Liver (tissue), 3 donors: ENCODE data around the gene ABCC1.

ENCODE experiments used
- ATF3 ChIP-seq: IDR thresholded peaks from 2 replicates; pipeline ENCODE4 v1.6.1; 2016; ENCODE audit warnings: antibody characterized with exemption
- JUND ChIP-seq, 2 donors: IDR thresholded peaks; 2 replicates each; pipeline ENCODE4 v1.6.1; 2016; ENCODE audit warnings: antibody characterized with exemption in 2 of 2
- RAD21 ChIP-seq, 2 donors: IDR thresholded peaks; 2 replicates each; pipeline ENCODE4 v1.6.1; 2016; ENCODE audit warnings: antibody characterized with exemption in 2 of 2, mild to moderate bottlenecking in 2 of 2
- RXRA ChIP-seq, 2 donors: IDR thresholded peaks; 2 replicates each; pipeline ENCODE4 v1.6.1; 2017 to 2018; ENCODE audit warnings: antibody characterized with exemption in 2 of 2, mild to moderate bottlenecking in 1 of 2
- SP1 ChIP-seq: IDR thresholded peaks from 2 replicates; pipeline ENCODE4 v1.6.1; 2018; ENCODE audit warnings: antibody characterized with exemption, mild to moderate bottlenecking
- TAF1 ChIP-seq: conservative IDR thresholded peaks from 2 replicates; pipeline ENCODE4 v1.6.1; 2016; ENCODE audit warnings: antibody characterized with exemption, mild to moderate bottlenecking
- YY1 ChIP-seq: IDR thresholded peaks from 2 replicates; pipeline ENCODE4 v1.6.1; 2016; ENCODE audit warnings: antibody characterized with exemption, mild to moderate bottlenecking
- TF ChIP-seq, protein P1 (sequence below): fragments of 150-350 bp; IDR thresholded peaks from 2 replicates; pipeline ENCODE4 v1.5.1; 2017; ENCODE audit warnings: improper control_type of control experiment, low read depth, low read length; ENCODE audit not compliant: missing input control
- TF ChIP-seq, protein P2 (sequence below): IDR thresholded peaks from 2 replicates; pipeline ENCODE4 v1.6.1; 2016; ENCODE audit warnings: antibody characterized with exemption
- TF ChIP-seq, protein P3 (sequence below): IDR thresholded peaks from 2 replicates; pipeline ENCODE4 v1.6.1; 2016; ENCODE audit warnings: antibody characterized with exemption, mild to moderate bottlenecking
- TF ChIP-seq, protein P4 (sequence below): IDR thresholded peaks from 2 replicates; pipeline ENCODE4 v1.6.1; 2016; ENCODE audit warnings: antibody characterized with exemption
- donor health status: healthy.
- donor health status: healthy.

- TF ChIP-seq, protein P1, sequence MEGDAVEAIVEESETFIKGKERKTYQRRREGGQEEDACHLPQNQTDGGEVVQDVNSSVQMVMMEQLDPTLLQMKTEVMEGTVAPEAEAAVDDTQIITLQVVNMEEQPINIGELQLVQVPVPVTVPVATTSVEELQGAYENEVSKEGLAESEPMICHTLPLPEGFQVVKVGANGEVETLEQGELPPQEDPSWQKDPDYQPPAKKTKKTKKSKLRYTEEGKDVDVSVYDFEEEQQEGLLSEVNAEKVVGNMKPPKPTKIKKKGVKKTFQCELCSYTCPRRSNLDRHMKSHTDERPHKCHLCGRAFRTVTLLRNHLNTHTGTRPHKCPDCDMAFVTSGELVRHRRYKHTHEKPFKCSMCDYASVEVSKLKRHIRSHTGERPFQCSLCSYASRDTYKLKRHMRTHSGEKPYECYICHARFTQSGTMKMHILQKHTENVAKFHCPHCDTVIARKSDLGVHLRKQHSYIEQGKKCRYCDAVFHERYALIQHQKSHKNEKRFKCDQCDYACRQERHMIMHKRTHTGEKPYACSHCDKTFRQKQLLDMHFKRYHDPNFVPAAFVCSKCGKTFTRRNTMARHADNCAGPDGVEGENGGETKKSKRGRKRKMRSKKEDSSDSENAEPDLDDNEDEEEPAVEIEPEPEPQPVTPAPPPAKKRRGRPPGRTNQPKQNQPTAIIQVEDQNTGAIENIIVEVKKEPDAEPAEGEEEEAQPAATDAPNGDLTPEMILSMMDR = no peak
- no peak for TF ChIP-seq RAD21 (IDR thresholded peaks at IDR 0.05)
- TF ChIP-seq ATF3 = no peak
- TF ChIP-seq, protein P2, sequence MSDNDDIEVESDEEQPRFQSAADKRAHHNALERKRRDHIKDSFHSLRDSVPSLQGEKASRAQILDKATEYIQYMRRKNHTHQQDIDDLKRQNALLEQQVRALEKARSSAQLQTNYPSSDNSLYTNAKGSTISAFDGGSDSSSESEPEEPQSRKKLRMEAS = no peak
- TF ChIP-seq, protein P3, sequence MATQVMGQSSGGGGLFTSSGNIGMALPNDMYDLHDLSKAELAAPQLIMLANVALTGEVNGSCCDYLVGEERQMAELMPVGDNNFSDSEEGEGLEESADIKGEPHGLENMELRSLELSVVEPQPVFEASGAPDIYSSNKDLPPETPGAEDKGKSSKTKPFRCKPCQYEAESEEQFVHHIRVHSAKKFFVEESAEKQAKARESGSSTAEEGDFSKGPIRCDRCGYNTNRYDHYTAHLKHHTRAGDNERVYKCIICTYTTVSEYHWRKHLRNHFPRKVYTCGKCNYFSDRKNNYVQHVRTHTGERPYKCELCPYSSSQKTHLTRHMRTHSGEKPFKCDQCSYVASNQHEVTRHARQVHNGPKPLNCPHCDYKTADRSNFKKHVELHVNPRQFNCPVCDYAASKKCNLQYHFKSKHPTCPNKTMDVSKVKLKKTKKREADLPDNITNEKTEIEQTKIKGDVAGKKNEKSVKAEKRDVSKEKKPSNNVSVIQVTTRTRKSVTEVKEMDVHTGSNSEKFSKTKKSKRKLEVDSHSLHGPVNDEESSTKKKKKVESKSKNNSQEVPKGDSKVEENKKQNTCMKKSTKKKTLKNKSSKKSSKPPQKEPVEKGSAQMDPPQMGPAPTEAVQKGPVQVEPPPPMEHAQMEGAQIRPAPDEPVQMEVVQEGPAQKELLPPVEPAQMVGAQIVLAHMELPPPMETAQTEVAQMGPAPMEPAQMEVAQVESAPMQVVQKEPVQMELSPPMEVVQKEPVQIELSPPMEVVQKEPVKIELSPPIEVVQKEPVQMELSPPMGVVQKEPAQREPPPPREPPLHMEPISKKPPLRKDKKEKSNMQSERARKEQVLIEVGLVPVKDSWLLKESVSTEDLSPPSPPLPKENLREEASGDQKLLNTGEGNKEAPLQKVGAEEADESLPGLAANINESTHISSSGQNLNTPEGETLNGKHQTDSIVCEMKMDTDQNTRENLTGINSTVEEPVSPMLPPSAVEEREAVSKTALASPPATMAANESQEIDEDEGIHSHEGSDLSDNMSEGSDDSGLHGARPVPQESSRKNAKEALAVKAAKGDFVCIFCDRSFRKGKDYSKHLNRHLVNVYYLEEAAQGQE = no peak
- TF ChIP-seq TAF1 = no peak
- TF ChIP-seq, protein P4, sequence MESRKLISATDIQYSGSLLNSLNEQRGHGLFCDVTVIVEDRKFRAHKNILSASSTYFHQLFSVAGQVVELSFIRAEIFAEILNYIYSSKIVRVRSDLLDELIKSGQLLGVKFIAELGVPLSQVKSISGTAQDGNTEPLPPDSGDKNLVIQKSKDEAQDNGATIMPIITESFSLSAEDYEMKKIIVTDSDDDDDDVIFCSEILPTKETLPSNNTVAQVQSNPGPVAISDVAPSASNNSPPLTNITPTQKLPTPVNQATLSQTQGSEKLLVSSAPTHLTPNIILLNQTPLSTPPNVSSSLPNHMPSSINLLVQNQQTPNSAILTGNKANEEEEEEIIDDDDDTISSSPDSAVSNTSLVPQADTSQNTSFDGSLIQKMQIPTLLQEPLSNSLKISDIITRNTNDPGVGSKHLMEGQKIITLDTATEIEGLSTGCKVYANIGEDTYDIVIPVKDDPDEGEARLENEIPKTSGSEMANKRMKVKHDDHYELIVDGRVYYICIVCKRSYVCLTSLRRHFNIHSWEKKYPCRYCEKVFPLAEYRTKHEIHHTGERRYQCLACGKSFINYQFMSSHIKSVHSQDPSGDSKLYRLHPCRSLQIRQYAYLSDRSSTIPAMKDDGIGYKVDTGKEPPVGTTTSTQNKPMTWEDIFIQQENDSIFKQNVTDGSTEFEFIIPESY = no peak
- TF ChIP-seq JUND (IDR thresholded peaks at IDR 0.05) = no peak
- no peak for TF ChIP-seq YY1
- TF ChIP-seq SP1 = no peak
- TF ChIP-seq RXRA (IDR thresholded peaks at IDR 0.05) = no peak
Observed at GRCh38 chr16:15990902-15991301, 41.5 kb downstream of the ABCC1 start.
